Kidney (tissue), 14 donors: Measurements from ENCODE around the gene MRPL49. TPM values are rescaled to one million over a fixed set of nuclear protein-coding genes. Genes with fewer than 3 reads are reported as not detected.
A peak's percentile ranks its signal among the peaks of the same experiment; 100 is the strongest.

Source experiments
- DNase-seq, 5 donors: peaks; one replicate each; pipeline ENCODE4 v3.0.0-alpha.2; 2013 to 2020
- FAIRE-seq: peaks from 2 replicates; lab custom pipeline; 2012; peaks lifted over from hg19 to GRCh38; lab: Jason Lieb, UNC
- H3K27ac ChIP-seq, 2 donors: one replicate each; pipeline ENCODE4 v1.7.0; 2013; ENCODE audit warnings: low read depth in 2 of 2, low read length in 2 of 2, inconsistent platforms in 1 of 2
- H3K27me3 ChIP-seq: one replicate; pipeline ENCODE4 v1.7.1; 2013; ENCODE audit warnings: low read length, inconsistent platforms; ENCODE audit not compliant: control insufficient read depth, insufficient read depth
- H3K36me3 ChIP-seq, 3 donors: one replicate each; pipeline versions ENCODE4 v1.7.0 to v1.7.1; 2013; ENCODE audit warnings: low read length in 3 of 3, control low read depth in 1 of 3, inconsistent platforms in 1 of 3; ENCODE audit not compliant: insufficient read depth in 3 of 3, control insufficient read depth in 2 of 3
- H3K4me1 ChIP-seq, 3 donors: one replicate each; pipeline versions ENCODE4 v1.7.0 to v1.7.1; 2013; ENCODE audit warnings: low read length in 3 of 3, inconsistent platforms in 1 of 3, low read depth in 1 of 3; ENCODE audit not compliant: control insufficient read depth in 2 of 3, insufficient read depth in 2 of 3
- H3K4me3 ChIP-seq, 3 donors: one replicate each; pipeline versions ENCODE4 v1.7.0 to v1.8.1; 2013; ENCODE audit warnings: low read length in 3 of 3, control low read depth in 1 of 3, inconsistent platforms in 1 of 3
- H3K9ac ChIP-seq, 3 donors: one replicate each; pipeline versions ENCODE4 v1.7.0 to v1.7.1; 2013; ENCODE audit warnings: low read length in 3 of 3, control low read depth in 1 of 3, inconsistent platforms in 1 of 3
- H3K9me3 ChIP-seq, 3 donors: one replicate each; pipeline versions ENCODE4 v1.7.0 to v1.7.1; 2013; ENCODE audit warnings: low read length in 3 of 3, control low read depth in 1 of 3, inconsistent platforms in 1 of 3; ENCODE audit not compliant: control insufficient read depth in 2 of 3, insufficient read depth in 1 of 3
- intact Hi-C: fragments of 100-400 bp; cut with DNase I; formaldehyde crosslinking; loops from one replicate; pipeline ENCODE4 v1.11.1; 2022
- polyA plus RNA-seq: library from polyadenylated mRNA; stranded (reverse); fragments of 350-450 nt; fragmentation: Illumina TruSeq; extraction: RNeasy Lipid Tissue Mini Kit (QIAGEN cat#74804); gene quantifications from one replicate; pipeline ENCODE4 v1.2.3, GENCODE V29; 2014; ENCODE audit warnings: low read depth, low replicate concordance; ENCODE audit not compliant: insufficient read depth
- total RNA-seq: library from RNA; stranded (reverse); fragmentation: NEBNext Ultra II Directional; extraction: Animal tissue kit (Norgen Biotek cat#: 25700); gene quantifications from one replicate; pipeline ENCODE4 v1.2.1, GENCODE V29; 2021
- TF ChIP-seq, protein P1 (sequence below): IDR thresholded peaks from 3 replicates; pipeline ENCODE4 v1.5.1; 2012; ENCODE audit warnings: mild to moderate bottlenecking, moderate library complexity, borderline replicate concordance; ENCODE audit not compliant: insufficient read depth; ENCODE audit errors: extremely low read depth
- donor health status: control.
- donor health status: control.
- donor health status: control.
- donor health status: control.
- donor health status: control.
- donor health status: DM: yes; HTN: yes; CAD: no.
- donor health status: Normal renal cell carcinoma (clear cell type).

Gene MRPL49
- total and polyA plus RNA-seq, 2 donors from 2014 or later = 53.3 to 76.7 TPM

DNA sequence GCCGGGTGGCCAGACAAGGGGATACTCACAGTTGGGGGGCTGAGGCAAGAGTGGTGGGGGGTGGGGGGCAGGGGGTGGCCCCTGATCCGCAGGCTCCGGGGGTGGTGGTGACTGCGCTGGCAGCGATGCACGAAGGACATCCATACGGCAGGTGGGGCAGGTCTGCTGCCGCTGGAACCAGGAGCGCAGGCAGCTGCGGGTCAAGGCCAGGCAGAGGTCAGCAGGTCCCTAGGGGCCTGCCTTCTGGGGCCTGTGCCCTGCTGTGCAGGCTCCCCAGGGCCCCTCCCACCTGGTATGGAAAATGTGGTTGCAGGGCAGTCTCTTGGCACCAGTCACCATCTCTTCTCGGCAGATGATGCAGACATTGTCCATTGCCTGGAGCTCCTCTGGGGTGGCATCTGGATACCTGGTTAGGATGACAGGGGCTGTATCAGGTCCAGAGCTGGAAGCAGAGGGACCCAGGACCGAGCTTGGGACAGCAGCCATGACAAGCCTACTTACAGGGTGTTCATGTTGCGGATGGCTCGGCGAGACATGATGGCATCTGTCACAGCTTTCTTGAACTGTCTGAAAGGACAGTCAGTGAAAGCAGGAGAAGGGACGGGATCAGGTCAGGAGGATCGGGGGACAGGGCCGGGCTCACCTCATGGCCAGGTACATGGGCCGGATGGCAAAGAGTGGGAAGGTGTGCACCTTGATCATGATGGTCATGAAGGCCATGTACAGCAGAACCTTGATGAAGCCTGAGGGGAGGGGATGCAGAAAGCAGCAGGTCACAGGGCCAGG is 8.7 kb downstream of the MRPL49 start:
- Histone ChIP-seq H3K27me3 (no peaks in the 10 kb centered on the region), H3K9me3 (no peaks in the 10 kb centered on the region), H3K9ac (no peak overlapping the region), H3K36me3 (peaks cover 5 to 60% (median 23%) of the 10 kb centered on the region in 3 donors), H3K4me1 (peaks cover 3 to 22% (median 15%) of the 10 kb centered on the region in 3 donors), H3K4me3 (no peak overlapping the region), H3K27ac (no peak overlapping the region)
- intact Hi-C loops = no loop called here
- TF ChIP-seq, protein P1, sequence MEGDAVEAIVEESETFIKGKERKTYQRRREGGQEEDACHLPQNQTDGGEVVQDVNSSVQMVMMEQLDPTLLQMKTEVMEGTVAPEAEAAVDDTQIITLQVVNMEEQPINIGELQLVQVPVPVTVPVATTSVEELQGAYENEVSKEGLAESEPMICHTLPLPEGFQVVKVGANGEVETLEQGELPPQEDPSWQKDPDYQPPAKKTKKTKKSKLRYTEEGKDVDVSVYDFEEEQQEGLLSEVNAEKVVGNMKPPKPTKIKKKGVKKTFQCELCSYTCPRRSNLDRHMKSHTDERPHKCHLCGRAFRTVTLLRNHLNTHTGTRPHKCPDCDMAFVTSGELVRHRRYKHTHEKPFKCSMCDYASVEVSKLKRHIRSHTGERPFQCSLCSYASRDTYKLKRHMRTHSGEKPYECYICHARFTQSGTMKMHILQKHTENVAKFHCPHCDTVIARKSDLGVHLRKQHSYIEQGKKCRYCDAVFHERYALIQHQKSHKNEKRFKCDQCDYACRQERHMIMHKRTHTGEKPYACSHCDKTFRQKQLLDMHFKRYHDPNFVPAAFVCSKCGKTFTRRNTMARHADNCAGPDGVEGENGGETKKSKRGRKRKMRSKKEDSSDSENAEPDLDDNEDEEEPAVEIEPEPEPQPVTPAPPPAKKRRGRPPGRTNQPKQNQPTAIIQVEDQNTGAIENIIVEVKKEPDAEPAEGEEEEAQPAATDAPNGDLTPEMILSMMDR = no peak
- DNase-seq (peak in 1 of 5 donors; percentile 7), FAIRE-seq (no peak)

DNA sequence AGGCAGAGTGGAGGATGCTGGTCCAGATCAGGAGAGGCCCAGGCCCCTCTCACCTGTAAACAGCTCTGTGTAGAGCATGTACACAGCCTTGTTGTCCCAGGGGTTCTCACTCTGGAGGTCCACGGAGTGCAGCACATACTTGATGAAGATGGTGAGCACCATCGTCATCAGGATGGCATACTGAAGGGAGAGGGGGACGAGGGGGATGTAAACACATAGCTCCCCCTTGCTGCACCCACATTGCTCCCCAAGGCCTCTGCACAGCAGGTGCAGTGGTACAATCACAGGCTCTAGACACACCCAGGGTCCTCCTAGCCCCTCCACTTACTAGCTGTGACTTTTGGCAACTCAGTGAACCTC is 9.3 kb downstream of the MRPL49 start:
- TF ChIP-seq, protein P1 = no peak
- Histone ChIP-seq H3K4me3 (no peak overlapping the region), H3K27me3 (no peaks in the 10 kb centered on the region), H3K9me3 (no peaks in the 10 kb centered on the region), H3K36me3 (peaks cover 5 to 57% (median 22%) of the 10 kb centered on the region in 3 donors), H3K4me1 (peaks cover 3 to 22% (median 15%) of the 10 kb centered on the region in 3 donors), H3K27ac (no peak overlapping the region), H3K9ac (no peak overlapping the region)
- intact Hi-C loops = no loop called here
- no peak for DNase-seq
- FAIRE-seq = no peak

DNA sequence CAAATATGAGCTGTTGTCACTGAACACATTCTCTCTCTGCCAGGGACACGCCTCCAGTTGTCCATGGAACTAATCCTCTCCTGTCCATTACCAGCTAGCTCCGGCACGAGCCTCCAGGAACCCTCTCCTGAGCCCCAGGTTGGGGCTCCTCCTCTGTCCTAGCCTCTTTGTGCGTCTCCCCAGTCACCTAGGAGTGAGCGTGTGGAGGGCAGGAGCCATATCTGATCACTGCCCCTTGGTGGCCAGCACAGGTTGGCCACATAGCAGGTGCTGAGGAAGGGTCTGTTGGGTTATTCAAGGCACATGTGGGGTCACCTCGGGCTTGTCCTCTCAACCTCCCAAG is 9.7 kb downstream of the MRPL49 start:
- TF ChIP-seq, protein P1 = no peak
- DNase-seq (peak in 1 of 5 donors; percentile 6), FAIRE-seq (no peak)
- H3K4me1 ChIP-seq = peaks cover 3 to 22% (median 15%) of the 10 kb centered on the region in 3 donors
- H3K9ac ChIP-seq = no peak overlapping the region
- H3K4me3 ChIP-seq = no peak overlapping the region
- H3K9me3 ChIP-seq = no peaks in the 10 kb centered on the region
- intact Hi-C loops = no loop called here
- H3K36me3 ChIP-seq = peaks cover 5 to 52% (median 18%) of the 10 kb centered on the region in 3 donors
- no peak overlapping the region for H3K27ac ChIP-seq
- no peaks in the 10 kb centered on the region for H3K27me3 ChIP-seq
